NCI-H526 (cell line): ENCODE measurements around the gene CDH15.

Experiments used
- DNase-seq, 2 experiments: peaks; one replicate each; lab custom pipeline; 2025; lab: John Stamatoyannopoulos, UW

Gene CDH15

GRCh38 chr16:89171216-89172170, at the start of gene CDH15:
TSS of gene CDH15 (plus strand) at chr16:89171748. CDS start at chr16:89171832, 84 bp downstream.
- peak; percentile 82 to 96 for DNase-seq

GRCh38 chr16:89122322-89122851, 49.2 kb upstream of the CDH15 start:
- DNase-seq = peak in 1 of 2 experiments; percentile 55

- no peak for DNase-seq
Measured at GRCh38 chr16:89123001-89123830, 48.3 kb upstream of the CDH15 start.

GRCh38 chr16:89123831-89124100, 47.8 kb upstream of the CDH15 start:
- no peak for DNase-seq

GRCh38 chr16:89129378-89129777, 42.2 kb upstream of the CDH15 start:
- DNase-seq = no peak

GRCh38 chr16:89130448-89130847, 41.1 kb upstream of the CDH15 start:
- no peak for DNase-seq

GRCh38 chr16:89131783-89132182, 39.8 kb upstream of the CDH15 start:
- DNase-seq = no peak

GRCh38 chr16:89132194-89133005, 39.1 kb upstream of the CDH15 start:
- no peak for DNase-seq

GRCh38 chr16:89133457-89134127, 38.0 kb upstream of the CDH15 start:
- no peak for DNase-seq

- no peak for DNase-seq
Measured at GRCh38 chr16:89134269-89134668, 37.3 kb upstream of the CDH15 start.

GRCh38 chr16:89135166-89135565, 36.4 kb upstream of the CDH15 start:
- no peak for DNase-seq

GRCh38 chr16:89135971-89136765, 35.4 kb upstream of the CDH15 start:
- DNase-seq = no peak

GRCh38 chr16:89136931-89137330, 34.6 kb upstream of the CDH15 start:
- no peak for DNase-seq

GRCh38 chr16:89137666-89138512, 33.7 kb upstream of the CDH15 start:
- no peak for DNase-seq

GRCh38 chr16:89138513-89138795, 33.1 kb upstream of the CDH15 start:
- DNase-seq = no peak

- DNase-seq = no peak
Measured at GRCh38 chr16:89138843-89139520, 32.6 kb upstream of the CDH15 start.

- DNase-seq = no peak
Measured at GRCh38 chr16:89139907-89140361, 31.6 kb upstream of the CDH15 start.

GRCh38 chr16:89140401-89140800, 31.1 kb upstream of the CDH15 start:
- no peak for DNase-seq
